ENCODE results near the gene U2SURP.

The U2SURP gene

DNA sequence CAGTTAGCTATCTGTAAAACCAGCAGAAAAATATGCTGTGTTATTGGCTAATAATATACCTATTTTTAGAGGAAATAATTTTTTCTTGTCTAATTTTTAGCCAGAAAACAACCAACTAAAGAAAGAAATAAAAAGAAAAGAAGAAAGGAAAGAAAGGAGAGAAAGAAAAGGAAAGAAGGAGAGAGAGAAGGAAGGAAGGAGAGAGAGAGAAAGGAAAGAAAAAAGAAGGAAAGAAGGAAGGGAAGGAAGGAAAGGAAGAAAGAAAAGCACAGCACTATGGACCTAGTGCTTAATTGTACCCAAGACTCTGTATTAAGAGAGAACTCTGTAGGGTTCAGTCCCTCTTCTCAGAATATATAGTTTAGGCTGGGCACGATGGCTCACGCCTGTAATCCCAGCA, 34.6 kb upstream of the U2SURP start:
- Histone ChIP-seq H3K36me3 (ENCODE audit: control insufficient read depth in 1 of 2, insufficient read depth in 2 of 2, low read length in 2 of 2) (no peaks in the 10 kb centered on the region), H3K4me3 (ENCODE audit: low read depth, low read length) (no peak overlapping the region), H3K4me2 (ENCODE audit: low read length) (no peak overlapping the region), H3K9ac (ENCODE audit: low read length) (no peak overlapping the region), H4K8ac (ENCODE audit: low read depth, low read length) (no peak overlapping the region), H2BK12ac (ENCODE audit: low read length) (no peak overlapping the region), H2AK5ac (ENCODE audit: low read length) (no peak overlapping the region), H2BK5ac (ENCODE audit: low read depth, low read length, poor library complexity) (no peak overlapping the region), H3K27ac (ENCODE audit: low read depth, low read length) (no peak overlapping the region), H3K9me3 (ENCODE audit: insufficient read depth, low read depth, low read length) (peaks cover 11% of the 10 kb centered on the region), H3K79me1 (ENCODE audit: low read length) (no peaks in the 10 kb centered on the region), H4K91ac (ENCODE audit: low read depth, low read length) (no peak overlapping the region), H4K12ac (ENCODE audit: low read depth, low read length) (no peak overlapping the region), H3K27me3 (ENCODE audit: insufficient read depth, low read length) (peaks cover 24% of the 10 kb centered on the region), H3K4ac (ENCODE audit: low read depth, low read length) (no peak overlapping the region), H3K4me1 (ENCODE audit: control insufficient read depth in 1 of 2, insufficient read depth in 2 of 2, low read length in 2 of 2) (peaks cover 0 to 6% of the 10 kb centered on the region in 2 experiments), H3K23ac (ENCODE audit: low read length) (no peak overlapping the region), H3K14ac (ENCODE audit: low read length) (no peak overlapping the region), H2BK120ac (ENCODE audit: insufficient read depth, low read length, poor library complexity) (no peak overlapping the region), H3K18ac (ENCODE audit: low read length) (no peak overlapping the region), H3K79me2 (ENCODE audit: control insufficient read depth, insufficient read depth, low read length, poor library complexity) (no peaks in the 10 kb centered on the region), H2AFZ (ENCODE audit: insufficient read depth, low read length, poor library complexity) (no peak overlapping the region)
- DNase-seq, result no peak
- no CpG with 5 or more reads among the region's 2 CpGs for WGBS (ENCODE audit: extremely low coverage, insufficient coverage, insufficient read length)

DNA sequence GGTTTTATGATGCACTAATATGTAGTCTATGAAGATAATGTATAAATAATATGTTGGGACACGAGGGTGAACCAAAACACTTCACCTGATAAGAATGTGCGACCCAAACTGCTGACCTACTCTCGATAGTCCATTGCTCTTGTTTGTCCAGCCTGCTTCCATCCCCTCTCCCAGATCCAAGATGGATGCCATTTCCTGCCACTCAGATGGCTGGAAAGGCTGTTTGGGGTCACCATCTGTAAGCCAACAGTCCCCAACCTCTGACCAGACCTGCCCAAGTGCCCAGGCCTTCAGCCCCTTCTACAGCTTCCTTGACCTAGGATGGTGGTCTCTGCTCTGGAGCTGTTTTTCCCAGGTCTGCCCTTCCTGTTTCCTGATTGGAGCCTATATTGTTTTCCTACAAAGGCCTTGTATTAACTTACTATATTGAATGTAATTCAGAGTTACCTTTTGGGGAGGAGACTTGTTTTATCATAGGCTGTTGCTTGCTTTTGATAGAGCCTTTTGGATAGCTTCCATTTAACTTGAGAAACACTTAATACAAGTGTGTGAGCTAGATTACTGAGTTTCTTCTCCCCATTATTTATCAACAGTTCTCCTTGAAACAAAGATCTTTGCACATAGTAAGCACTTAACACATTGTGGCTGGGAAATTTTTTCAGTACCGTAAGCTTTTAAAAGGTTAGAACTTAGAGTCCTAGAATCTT, 32.9 kb upstream of the U2SURP start:
- no peak overlapping the region for H2BK120ac ChIP-seq (ENCODE audit: insufficient read depth, low read length, poor library complexity)
- DNase-seq, result no peak
- H3K18ac ChIP-seq (ENCODE audit: low read length), result no peak overlapping the region
- no peak overlapping the region for H4K12ac ChIP-seq (ENCODE audit: low read depth, low read length)
- no peak overlapping the region for H3K23ac ChIP-seq (ENCODE audit: low read length)
- no peak overlapping the region for H4K8ac ChIP-seq (ENCODE audit: low read depth, low read length)
- no peak overlapping the region for H3K4me3 ChIP-seq (ENCODE audit: low read depth, low read length)
- no peak overlapping the region for H2BK12ac ChIP-seq (ENCODE audit: low read length)
- H3K14ac ChIP-seq (ENCODE audit: low read length), result no peak overlapping the region
- no peak overlapping the region for H2AFZ ChIP-seq (ENCODE audit: insufficient read depth, low read length, poor library complexity)
- H3K79me2 ChIP-seq (ENCODE audit: control insufficient read depth, insufficient read depth, low read length, poor library complexity), result no peaks in the 10 kb centered on the region
- no peak overlapping the region for H3K27ac ChIP-seq (ENCODE audit: low read depth, low read length)
- peaks cover 0 to 3% of the 10 kb centered on the region in 2 experiments for H3K4me1 ChIP-seq (ENCODE audit: control insufficient read depth in 1 of 2, insufficient read depth in 2 of 2, low read length in 2 of 2)
- peaks cover 7% of the 10 kb centered on the region for H3K27me3 ChIP-seq (ENCODE audit: insufficient read depth, low read length)
- no peaks in the 10 kb centered on the region for H3K36me3 ChIP-seq (ENCODE audit: control insufficient read depth in 1 of 2, insufficient read depth in 2 of 2, low read length in 2 of 2)
- no peak overlapping the region for H3K9ac ChIP-seq (ENCODE audit: low read length)
- whole genome bisulfite sequencing (ENCODE audit: extremely low coverage, insufficient coverage, insufficient read length), result no CpG with 5 or more reads among the region's 4 CpGs
- no peaks in the 10 kb centered on the region for H3K79me1 ChIP-seq (ENCODE audit: low read length)
- no peak overlapping the region for H3K4me2 ChIP-seq (ENCODE audit: low read length)
- no peak overlapping the region for H4K91ac ChIP-seq (ENCODE audit: low read depth, low read length)
- H2AK5ac ChIP-seq (ENCODE audit: low read length), result no peak overlapping the region
- peaks cover 4% of the 10 kb centered on the region for H3K9me3 ChIP-seq (ENCODE audit: insufficient read depth, low read depth, low read length)
- no peak overlapping the region for H2BK5ac ChIP-seq (ENCODE audit: low read depth, low read length, poor library complexity)
- H3K4ac ChIP-seq (ENCODE audit: low read depth, low read length), result no peak overlapping the region

DNA sequence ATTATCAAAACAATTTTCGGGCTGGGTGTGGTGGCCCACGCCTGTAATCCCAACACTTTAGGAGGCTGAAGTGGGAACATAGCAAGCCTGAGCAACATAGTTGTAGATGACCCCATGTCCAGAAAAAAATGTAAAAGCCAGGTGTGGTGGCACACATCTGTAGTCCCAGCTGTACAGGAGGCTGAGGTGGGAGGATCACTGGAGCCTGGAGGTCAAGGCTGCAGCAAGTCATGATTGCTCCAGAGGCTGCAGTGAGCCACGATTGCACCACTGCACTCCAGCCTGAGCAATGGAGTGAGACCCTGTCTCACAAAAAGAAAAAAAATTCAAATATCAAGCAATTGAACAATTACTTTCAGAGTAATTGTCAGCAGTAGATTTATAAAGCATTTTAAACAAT, 29.9 kb upstream of the U2SURP start:
- H2AK5ac ChIP-seq (ENCODE audit: low read length), result no peak overlapping the region
- H3K9ac ChIP-seq (ENCODE audit: low read length), result no peak overlapping the region
- no peak overlapping the region for H2BK120ac ChIP-seq (ENCODE audit: insufficient read depth, low read length, poor library complexity)
- H3K18ac ChIP-seq (ENCODE audit: low read length), result no peak overlapping the region
- WGBS (ENCODE audit: extremely low coverage, insufficient coverage, insufficient read length), result no CpG with 5 or more reads among the region's 3 CpGs
- H3K36me3 ChIP-seq (ENCODE audit: control insufficient read depth in 1 of 2, insufficient read depth in 2 of 2, low read length in 2 of 2), result no peaks in the 10 kb centered on the region
- no peaks in the 10 kb centered on the region for H3K4me1 ChIP-seq (ENCODE audit: control insufficient read depth in 1 of 2, insufficient read depth in 2 of 2, low read length in 2 of 2)
- H3K27ac ChIP-seq (ENCODE audit: low read depth, low read length), result no peak overlapping the region
- no peaks in the 10 kb centered on the region for H3K79me1 ChIP-seq (ENCODE audit: low read length)
- no peak for DNase-seq
- no peak overlapping the region for H4K91ac ChIP-seq (ENCODE audit: low read depth, low read length)
- H3K27me3 ChIP-seq (ENCODE audit: insufficient read depth, low read length), result no peaks in the 10 kb centered on the region
- H2BK5ac ChIP-seq (ENCODE audit: low read depth, low read length, poor library complexity), result no peak overlapping the region
- no peak overlapping the region for H3K14ac ChIP-seq (ENCODE audit: low read length)
- no peaks in the 10 kb centered on the region for H3K79me2 ChIP-seq (ENCODE audit: control insufficient read depth, insufficient read depth, low read length, poor library complexity)
- peaks cover 2% of the 10 kb centered on the region for H3K9me3 ChIP-seq (ENCODE audit: insufficient read depth, low read depth, low read length)
- no peak overlapping the region for H4K8ac ChIP-seq (ENCODE audit: low read depth, low read length)
- no peak overlapping the region for H4K12ac ChIP-seq (ENCODE audit: low read depth, low read length)
- no peak overlapping the region for H2BK12ac ChIP-seq (ENCODE audit: low read length)
- H3K4me2 ChIP-seq (ENCODE audit: low read length), result no peak overlapping the region
- no peak overlapping the region for H3K4me3 ChIP-seq (ENCODE audit: low read depth, low read length)
- no peak overlapping the region for H3K23ac ChIP-seq (ENCODE audit: low read length)
- no peak overlapping the region for H3K4ac ChIP-seq (ENCODE audit: low read depth, low read length)
- H2AFZ ChIP-seq (ENCODE audit: insufficient read depth, low read length, poor library complexity), result no peak overlapping the region

DNA sequence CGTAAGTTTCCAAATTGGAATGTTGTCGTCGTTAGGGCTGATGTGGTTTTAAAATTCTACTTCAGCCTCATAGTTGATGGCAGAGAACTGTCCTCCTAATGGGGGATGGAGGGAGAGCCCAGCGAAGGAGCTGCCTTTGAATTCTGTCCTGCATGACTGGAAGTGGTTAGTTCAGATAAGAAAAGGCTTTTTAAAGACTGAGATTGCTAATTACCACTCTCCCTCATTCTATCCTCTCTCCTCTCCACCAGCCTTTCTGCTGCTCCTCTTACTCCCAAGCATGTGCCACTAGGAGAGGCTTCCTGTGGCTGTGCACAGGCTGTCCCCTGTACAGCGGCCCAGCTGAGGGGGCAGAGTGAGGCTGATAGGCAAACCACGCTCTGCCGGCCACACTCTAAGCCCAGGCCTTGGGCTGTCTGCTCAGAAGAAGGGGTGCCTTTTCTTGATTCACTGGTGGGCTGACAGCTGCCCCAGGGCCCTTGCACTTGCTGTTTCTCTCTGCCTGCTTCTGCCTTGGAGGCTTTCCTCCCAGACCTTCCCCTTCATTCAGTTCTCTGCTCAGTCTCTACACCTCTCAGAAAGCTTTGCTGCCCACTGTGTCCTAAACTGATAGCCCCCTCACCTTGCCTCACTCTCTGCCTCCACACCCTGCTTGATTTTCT, 29.1 kb upstream of the U2SURP start:
- no peak overlapping the region for H3K4ac ChIP-seq (ENCODE audit: low read depth, low read length)
- no peak overlapping the region for H3K4me3 ChIP-seq (ENCODE audit: low read depth, low read length)
- H3K14ac ChIP-seq (ENCODE audit: low read length), result no peak overlapping the region
- H3K4me2 ChIP-seq (ENCODE audit: low read length), result no peak overlapping the region
- H3K79me1 ChIP-seq (ENCODE audit: low read length), result no peaks in the 10 kb centered on the region
- H3K9ac ChIP-seq (ENCODE audit: low read length), result no peak overlapping the region
- H2BK5ac ChIP-seq (ENCODE audit: low read depth, low read length, poor library complexity), result no peak overlapping the region
- no peak overlapping the region for H3K23ac ChIP-seq (ENCODE audit: low read length)
- H3K79me2 ChIP-seq (ENCODE audit: control insufficient read depth, insufficient read depth, low read length, poor library complexity), result no peaks in the 10 kb centered on the region
- no CpG with 5 or more reads among the region's 7 CpGs for WGBS (ENCODE audit: extremely low coverage, insufficient coverage, insufficient read length)
- no peak overlapping the region for H2AFZ ChIP-seq (ENCODE audit: insufficient read depth, low read length, poor library complexity)
- H3K4me1 ChIP-seq (ENCODE audit: control insufficient read depth in 1 of 2, insufficient read depth in 2 of 2, low read length in 2 of 2), result no peaks in the 10 kb centered on the region
- H4K8ac ChIP-seq (ENCODE audit: low read depth, low read length), result no peak overlapping the region
- DNase-seq, result no peak
- H2AK5ac ChIP-seq (ENCODE audit: low read length), result no peak overlapping the region
- no peak overlapping the region for H2BK12ac ChIP-seq (ENCODE audit: low read length)
- H4K12ac ChIP-seq (ENCODE audit: low read depth, low read length), result no peak overlapping the region
- H3K36me3 ChIP-seq (ENCODE audit: control insufficient read depth in 1 of 2, insufficient read depth in 2 of 2, low read length in 2 of 2), result no peaks in the 10 kb centered on the region
- no peak overlapping the region for H3K18ac ChIP-seq (ENCODE audit: low read length)
- H2BK120ac ChIP-seq (ENCODE audit: insufficient read depth, low read length, poor library complexity), result no peak overlapping the region
- peaks cover 2% of the 10 kb centered on the region for H3K9me3 ChIP-seq (ENCODE audit: insufficient read depth, low read depth, low read length)
- H3K27me3 ChIP-seq (ENCODE audit: insufficient read depth, low read length), result no peaks in the 10 kb centered on the region
- no peak overlapping the region for H3K27ac ChIP-seq (ENCODE audit: low read depth, low read length)
- H4K91ac ChIP-seq (ENCODE audit: low read depth, low read length), result no peak overlapping the region
